MCF 10A (cell line): ENCODE data around the gene MTRFR. TPM values are rescaled to one million over a fixed set of nuclear protein-coding genes. Genes with fewer than 3 reads are reported as not detected.

Experiments used
- BruUV-seq: library from RNA; stranded (reverse); fragments of 400-500 nt; replicated peaks from 2 replicates; lab custom pipeline; 2021; lab: Mats Ljungman, UMichigan
- CTCF ChIA-PET: fragments of 300-600 bp; sonication (Branson Sonifier 250); formaldehyde crosslinking; extraction: SDS; loops from one replicate; lab custom pipeline; 2021; ENCODE audit warnings: antibody characterized with exemption, inconsistent platforms; lab: Yijun Ruan, JAX
- POLR2A ChIA-PET: fragments of 300-600, 350-650 bp; sonication (Branson Sonifier 250); formaldehyde crosslinking; extraction: SDS; loops from one replicate; lab custom pipeline; 2020; ENCODE audit warnings: antibody characterized with exemption, inconsistent platforms; lab: Yijun Ruan, JAX
- DNase-seq: peaks from one replicate; pipeline ENCODE4 v3.0.0-alpha.2; 2018; ENCODE audit not compliant: unreplicated experiment
- H3K27ac Mint-ChIP-seq: one replicate; pipeline ENCODE4 v1.8.0; 2022; ENCODE audit warnings: mild to moderate bottlenecking, low read depth, mixed read lengths; ENCODE audit not compliant: unreplicated experiment
- H3K27me3 Mint-ChIP-seq: one replicate; pipeline ENCODE4 v1.8.0; 2022; ENCODE audit warnings: mixed read lengths; ENCODE audit not compliant: insufficient read depth, unreplicated experiment
- H3K36me3 Mint-ChIP-seq: one replicate; pipeline ENCODE4 v1.8.0; 2022; ENCODE audit warnings: mild to moderate bottlenecking, moderate library complexity, mixed read lengths; ENCODE audit not compliant: insufficient read depth, unreplicated experiment
- H3K4me1 Mint-ChIP-seq: one replicate; pipeline ENCODE4 v1.8.0; 2022; ENCODE audit warnings: mixed read lengths; ENCODE audit not compliant: insufficient read depth, unreplicated experiment
- H3K4me3 Mint-ChIP-seq: one replicate; pipeline ENCODE4 v1.8.0; 2022; ENCODE audit warnings: mild to moderate bottlenecking, moderate library complexity, mixed read lengths; ENCODE audit not compliant: unreplicated experiment
- H3K9me3 Mint-ChIP-seq: one replicate; pipeline ENCODE4 v1.8.0; 2022; ENCODE audit warnings: mixed read lengths; ENCODE audit not compliant: unreplicated experiment
- CTCF ChIP-seq: fragments of 200-600 bp; IDR thresholded peaks from one replicate; pipeline ENCODE4 v1.8.0; 2022; ENCODE audit warnings: antibody characterized with exemption, mild to moderate bottlenecking; ENCODE audit not compliant: unreplicated experiment
- intact Hi-C: fragments of 100-400 bp; cut with micrococcal nuclease; formaldehyde crosslinking; loops from 2 replicates; pipeline ENCODE4 v1.14.1; 2022
- total RNA-seq: library from RNA; stranded (reverse); gene quantifications from 2 replicates; pipeline ENCODE4 v1.2.3, GENCODE V29; 2022

The MTRFR gene
- total RNA-seq, 1 experiment from 2014 or later, result 26.5 TPM

GRCh38 chr12:123306200-123306599 lies 73.0 kb downstream of the MTRFR start:
- DNase-seq, result no peak
- TF ChIP-seq CTCF, result no peak
- Mint-ChIP-seq H3K4me1 (no peaks in the 10 kb centered on the region), H3K9me3 (no peaks in the 10 kb centered on the region), H3K27ac (no peak overlapping the region), H3K27me3 (no peaks in the 10 kb centered on the region), H3K36me3 (peaks cover 100% of the 10 kb centered on the region), H3K4me3 (no peak overlapping the region)
- POLR2A ChIA-PET, result no interaction called here
- no TSS peak for BruUV-seq
- intact Hi-C loops, result no loop called here
- CTCF ChIA-PET, result no interaction called here

Other genes with a start within 250 kb of the MTRFR start
- gene PITPNM2, start 82.3 kb upstream of the MTRFR start, total RNA-seq, result 7.2 and 10.5 TPM in 2 replicates
- 27.5 and 40.4 TPM in 2 replicates for gene MPHOSPH9, start 295 bp upstream of the MTRFR start, total RNA-seq
- gene CDK2AP1, start 38.4 kb downstream of the MTRFR start, total RNA-seq, result 84.6 and 88.6 TPM in 2 replicates
- 30.3 and 32.4 TPM in 2 replicates for gene SBNO1, start 131.4 kb downstream of the MTRFR start, total RNA-seq
- gene KMT5A, start 150.7 kb downstream of the MTRFR start, total RNA-seq, result 113 and 116 TPM in 2 replicates
- gene RILPL2, start 203.2 kb downstream of the MTRFR start, total RNA-seq, result 2.6 and 3.0 TPM in 2 replicates
- 18.0 and 24.7 TPM in 2 replicates for gene SNRNP35, start 224.7 kb downstream of the MTRFR start, total RNA-seq